NB4 (cell line): ENCODE measurements around the gene TBCCD1.

Source experiments
- DNase-seq: peaks from one replicate; pipeline ENCODE4 v3.0.0; 2010; ENCODE audit warnings: low read depth
- H3K4me3 ChIP-seq: one replicate; pipeline ENCODE4 v1.5.1; 2011; ENCODE audit warnings: mild to moderate bottlenecking, low read depth, low read length, moderate library complexity
- MAX ChIP-seq: IDR thresholded peaks from 2 replicates; pipeline ENCODE4 v1.6.1; 2011; ENCODE audit warnings: low read depth, low read length
- MYC ChIP-seq: IDR thresholded peaks from 2 replicates; pipeline ENCODE4 v1.6.1; 2011; ENCODE audit warnings: low read depth, low read length
- POLR2A ChIP-seq: IDR thresholded peaks from 2 replicates; pipeline ENCODE4 v1.6.1; 2011; ENCODE audit warnings: mild to moderate bottlenecking; ENCODE audit not compliant: insufficient read length; ENCODE audit errors: extremely low read depth
- TF ChIP-seq, protein P1 (sequence below): IDR thresholded peaks from one replicate; pipeline ENCODE4 v1.5.1; 2012; ENCODE audit warnings: low read depth, low read length

The TBCCD1 gene

DNA sequence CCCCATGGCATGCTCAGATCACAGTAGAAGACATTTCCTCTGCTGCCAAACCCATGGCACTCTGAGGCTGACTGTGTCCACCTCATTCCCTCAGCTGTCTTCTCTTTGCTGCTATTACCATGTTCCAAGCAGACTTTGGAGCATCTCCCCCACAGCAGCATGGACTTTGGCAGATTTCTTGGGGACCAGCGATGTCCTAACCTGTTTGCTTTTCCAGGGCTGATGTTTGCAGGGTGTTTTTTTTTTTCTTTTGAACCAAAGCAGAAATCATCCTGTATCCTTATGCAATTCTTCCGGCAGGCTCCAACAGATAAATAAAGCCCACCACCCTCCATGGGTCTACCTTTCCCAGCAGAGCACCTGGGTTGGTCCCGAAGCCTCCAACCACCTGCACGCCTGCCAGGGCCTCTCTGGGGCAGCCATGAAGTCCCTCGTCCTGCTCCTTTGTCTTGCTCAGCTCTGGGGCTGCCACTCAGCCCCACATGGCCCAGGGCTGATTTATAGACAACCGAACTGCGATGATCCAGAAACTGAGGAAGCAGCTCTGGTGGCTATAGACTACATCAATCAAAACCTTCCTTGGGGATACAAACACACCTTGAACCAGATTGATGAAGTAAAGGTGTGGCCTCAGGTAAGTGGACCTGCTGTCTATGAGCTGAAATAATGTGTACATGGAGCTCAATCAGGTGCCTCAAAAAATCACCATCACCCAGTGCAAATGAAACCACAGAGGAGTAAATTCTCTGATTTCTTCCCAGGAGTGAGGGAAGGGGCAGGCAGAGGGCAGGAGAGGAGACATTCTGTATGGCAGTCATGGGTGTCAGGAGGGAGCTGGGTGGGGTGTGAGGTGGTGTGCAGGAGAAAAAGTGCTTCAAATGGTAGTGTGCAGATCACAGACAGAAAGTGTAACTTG is 45.8 kb upstream of the TBCCD1 start, which contains the start of gene AHSG:
Gene AHSG, plus strand, starts transcription at position 340 of the 916 bp plus-strand sequence. Its CDS starts 82 bp downstream, at position 422.
- no peak for DNase-seq
- TF ChIP-seq, protein P1, sequence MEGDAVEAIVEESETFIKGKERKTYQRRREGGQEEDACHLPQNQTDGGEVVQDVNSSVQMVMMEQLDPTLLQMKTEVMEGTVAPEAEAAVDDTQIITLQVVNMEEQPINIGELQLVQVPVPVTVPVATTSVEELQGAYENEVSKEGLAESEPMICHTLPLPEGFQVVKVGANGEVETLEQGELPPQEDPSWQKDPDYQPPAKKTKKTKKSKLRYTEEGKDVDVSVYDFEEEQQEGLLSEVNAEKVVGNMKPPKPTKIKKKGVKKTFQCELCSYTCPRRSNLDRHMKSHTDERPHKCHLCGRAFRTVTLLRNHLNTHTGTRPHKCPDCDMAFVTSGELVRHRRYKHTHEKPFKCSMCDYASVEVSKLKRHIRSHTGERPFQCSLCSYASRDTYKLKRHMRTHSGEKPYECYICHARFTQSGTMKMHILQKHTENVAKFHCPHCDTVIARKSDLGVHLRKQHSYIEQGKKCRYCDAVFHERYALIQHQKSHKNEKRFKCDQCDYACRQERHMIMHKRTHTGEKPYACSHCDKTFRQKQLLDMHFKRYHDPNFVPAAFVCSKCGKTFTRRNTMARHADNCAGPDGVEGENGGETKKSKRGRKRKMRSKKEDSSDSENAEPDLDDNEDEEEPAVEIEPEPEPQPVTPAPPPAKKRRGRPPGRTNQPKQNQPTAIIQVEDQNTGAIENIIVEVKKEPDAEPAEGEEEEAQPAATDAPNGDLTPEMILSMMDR: no peak
- no peak for TF ChIP-seq MYC
- H3K4me3 ChIP-seq: no peak within 1 kb of the TSS

GRCh38 chr3:186612065-186612464 is 44.9 kb upstream of the TBCCD1 start:
- DNase-seq: no peak
- no peak overlapping the region for H3K4me3 ChIP-seq
- TF ChIP-seq, protein P1: no peak
- TF ChIP-seq POLR2A (no peak), MYC (no peak), MAX (no peak)

DNA sequence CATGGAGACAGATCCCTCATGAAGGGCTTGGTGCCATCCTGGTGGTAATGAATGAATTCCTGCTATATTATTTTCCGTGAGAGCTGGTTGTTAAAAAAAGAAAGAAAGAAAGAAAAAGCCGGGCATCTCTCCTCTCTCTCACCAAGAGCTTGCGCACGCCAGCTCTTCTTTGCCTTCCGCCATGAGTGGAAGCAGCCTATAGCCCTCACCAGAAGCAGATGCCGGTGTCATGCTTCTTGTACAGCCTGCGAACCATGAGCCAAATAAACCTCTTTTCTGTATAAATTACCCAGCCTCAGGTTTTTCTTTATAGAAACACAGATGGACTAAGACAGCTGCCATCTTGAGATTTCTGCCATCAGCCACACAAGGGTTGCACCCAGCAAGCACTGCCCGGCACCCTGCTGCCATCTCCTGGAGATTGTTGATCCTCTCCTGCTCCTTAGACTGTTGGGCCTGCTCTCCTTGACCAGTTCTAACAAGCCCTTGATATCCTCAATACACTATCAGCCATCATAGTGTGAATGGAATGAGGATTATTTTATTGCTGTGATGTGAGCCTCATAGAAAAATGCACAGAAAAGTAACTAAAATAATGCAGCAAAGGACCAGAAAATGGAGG is 42.2 kb upstream of the TBCCD1 start:
- DNase-seq: peak; percentile 46

GRCh38 chr3:186608624-186609215 is 41.6 kb upstream of the TBCCD1 start:
- DNase-seq: no peak
- H3K4me3 ChIP-seq: no peak overlapping the region
- no peak for TF ChIP-seq POLR2A

More for the DNA sequence above, 42.2 kb upstream of the TBCCD1 start:
- H3K4me3 ChIP-seq: no peak overlapping the region
- TF ChIP-seq MAX (no peak), POLR2A (no peak), MYC (no peak)
- TF ChIP-seq, protein P1: peak; percentile 41

DNA sequence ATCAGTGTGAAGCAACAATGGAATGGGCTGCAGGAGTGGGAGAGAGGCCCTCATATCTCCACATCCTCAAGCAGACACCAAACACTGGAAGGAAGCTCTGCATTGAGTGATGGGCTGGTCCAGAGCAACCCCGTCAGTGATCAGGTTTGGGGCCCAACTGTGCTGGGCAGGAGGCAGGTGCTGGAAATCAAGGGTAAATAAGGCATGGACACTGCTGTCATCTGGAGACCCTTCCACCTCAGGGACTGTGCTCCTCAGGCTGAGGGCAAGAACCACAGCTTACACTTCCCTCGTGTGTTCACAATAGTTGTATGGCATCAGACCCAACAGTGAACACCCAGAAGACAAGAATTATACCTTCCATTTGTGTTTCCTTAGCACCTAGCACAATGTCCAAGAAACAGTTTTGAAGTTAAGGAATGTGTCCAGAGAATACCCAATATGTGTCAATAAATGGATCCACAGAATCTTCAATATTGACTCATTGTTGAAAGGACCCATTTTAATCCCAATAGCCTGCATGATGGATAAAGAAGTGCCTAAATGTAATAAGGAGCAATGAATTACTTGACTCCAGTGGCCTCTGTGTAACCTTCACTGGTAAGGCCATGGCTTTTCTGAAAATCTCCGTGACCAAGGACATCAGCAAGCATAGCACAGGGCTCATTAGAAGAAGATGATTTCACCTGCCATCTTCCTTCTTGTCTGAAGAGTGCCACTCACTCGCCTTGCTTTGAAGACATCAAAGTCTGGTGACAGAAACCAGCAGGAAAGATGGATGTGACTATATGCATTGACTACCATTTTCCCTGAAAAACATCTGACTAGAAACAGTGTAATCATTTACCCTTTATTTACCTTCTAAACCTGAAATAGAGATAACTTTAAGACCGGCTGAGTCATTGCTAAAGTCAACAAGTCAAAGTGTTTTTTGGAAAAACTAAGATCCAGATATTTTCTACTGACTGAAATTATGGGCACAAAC is 38.7 kb upstream of the TBCCD1 start:
- H3K4me3 ChIP-seq: no peak overlapping the region
- TF ChIP-seq MAX (no peak), POLR2A (no peak), MYC (no peak)
- TF ChIP-seq, protein P1: no peak
- DNase-seq: no peak
